ENCODE data around the gene CAMK2G.
"Not testable (repeated sequence)": the region's sequence is repeated elsewhere in the genome, so short reads cannot be mapped to it uniquely, and the experiment has no call there.

DNA sequence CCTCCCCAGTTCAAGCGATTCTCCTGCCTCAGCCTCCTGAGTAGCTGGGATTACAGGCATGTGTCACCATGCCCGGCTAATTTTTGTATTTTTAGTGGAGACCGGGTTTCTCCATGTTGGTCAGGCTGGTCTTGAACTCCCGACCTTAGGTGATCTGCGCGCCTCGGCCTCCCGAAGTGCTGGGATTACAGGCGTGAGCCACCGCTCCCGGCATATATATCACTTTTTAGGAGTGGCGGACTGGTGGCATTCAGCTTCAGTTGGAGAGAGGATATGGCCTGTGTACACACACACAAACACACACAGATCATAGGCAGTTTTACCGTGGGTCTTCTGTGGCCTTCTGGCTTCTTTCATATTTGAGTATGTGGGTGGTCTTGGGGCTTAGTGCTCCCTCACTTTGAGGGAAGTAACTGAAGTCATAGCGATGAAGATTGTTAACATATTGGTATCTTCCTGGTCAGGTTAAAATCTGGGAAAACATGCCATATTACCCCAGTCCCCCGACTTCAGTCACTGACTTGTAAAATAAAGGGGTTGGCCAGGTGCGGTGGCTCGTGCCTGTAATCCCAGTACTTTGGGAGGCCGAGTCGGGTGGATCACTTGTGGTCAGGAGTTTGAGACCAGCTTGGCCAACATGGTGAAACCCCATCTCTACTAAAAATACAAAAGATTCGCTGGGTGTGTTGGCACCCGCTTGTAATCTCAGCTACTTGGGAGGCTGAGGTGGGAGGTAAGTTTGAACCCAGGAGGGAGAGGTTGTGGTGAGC is 87.1 kb downstream of the CAMK2G start:
- TF ChIP-seq, protein P1, sequence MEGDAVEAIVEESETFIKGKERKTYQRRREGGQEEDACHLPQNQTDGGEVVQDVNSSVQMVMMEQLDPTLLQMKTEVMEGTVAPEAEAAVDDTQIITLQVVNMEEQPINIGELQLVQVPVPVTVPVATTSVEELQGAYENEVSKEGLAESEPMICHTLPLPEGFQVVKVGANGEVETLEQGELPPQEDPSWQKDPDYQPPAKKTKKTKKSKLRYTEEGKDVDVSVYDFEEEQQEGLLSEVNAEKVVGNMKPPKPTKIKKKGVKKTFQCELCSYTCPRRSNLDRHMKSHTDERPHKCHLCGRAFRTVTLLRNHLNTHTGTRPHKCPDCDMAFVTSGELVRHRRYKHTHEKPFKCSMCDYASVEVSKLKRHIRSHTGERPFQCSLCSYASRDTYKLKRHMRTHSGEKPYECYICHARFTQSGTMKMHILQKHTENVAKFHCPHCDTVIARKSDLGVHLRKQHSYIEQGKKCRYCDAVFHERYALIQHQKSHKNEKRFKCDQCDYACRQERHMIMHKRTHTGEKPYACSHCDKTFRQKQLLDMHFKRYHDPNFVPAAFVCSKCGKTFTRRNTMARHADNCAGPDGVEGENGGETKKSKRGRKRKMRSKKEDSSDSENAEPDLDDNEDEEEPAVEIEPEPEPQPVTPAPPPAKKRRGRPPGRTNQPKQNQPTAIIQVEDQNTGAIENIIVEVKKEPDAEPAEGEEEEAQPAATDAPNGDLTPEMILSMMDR (IDR thresholded peaks at IDR 0.05; ENCODE audit: low read depth, low read length, missing input control): not testable (repeated sequence)
- TF ChIP-seq RAD21 (IDR thresholded peaks at IDR 0.05); YY1 (IDR thresholded peaks at IDR 0.05); EGR1 (IDR thresholded peaks at IDR 0.05; ENCODE audit: low read depth in 2 of 2); JUND (IDR thresholded peaks at IDR 0.05); HNF4G (IDR thresholded peaks at IDR 0.05); TAF1 (conservative IDR thresholded peaks at IDR 0.05); RXRA (IDR thresholded peaks at IDR 0.05); GABPA (IDR thresholded peaks at IDR 0.05 in 1 of 2, conservative IDR thresholded peaks at IDR 0.05 in 1 of 2): not testable (repeated sequence)
- TF ChIP-seq, protein P2, sequence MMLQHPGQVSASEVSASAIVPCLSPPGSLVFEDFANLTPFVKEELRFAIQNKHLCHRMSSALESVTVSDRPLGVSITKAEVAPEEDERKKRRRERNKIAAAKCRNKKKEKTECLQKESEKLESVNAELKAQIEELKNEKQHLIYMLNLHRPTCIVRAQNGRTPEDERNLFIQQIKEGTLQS (IDR thresholded peaks at IDR 0.05): not testable (repeated sequence)
- TF ChIP-seq, protein P3, sequence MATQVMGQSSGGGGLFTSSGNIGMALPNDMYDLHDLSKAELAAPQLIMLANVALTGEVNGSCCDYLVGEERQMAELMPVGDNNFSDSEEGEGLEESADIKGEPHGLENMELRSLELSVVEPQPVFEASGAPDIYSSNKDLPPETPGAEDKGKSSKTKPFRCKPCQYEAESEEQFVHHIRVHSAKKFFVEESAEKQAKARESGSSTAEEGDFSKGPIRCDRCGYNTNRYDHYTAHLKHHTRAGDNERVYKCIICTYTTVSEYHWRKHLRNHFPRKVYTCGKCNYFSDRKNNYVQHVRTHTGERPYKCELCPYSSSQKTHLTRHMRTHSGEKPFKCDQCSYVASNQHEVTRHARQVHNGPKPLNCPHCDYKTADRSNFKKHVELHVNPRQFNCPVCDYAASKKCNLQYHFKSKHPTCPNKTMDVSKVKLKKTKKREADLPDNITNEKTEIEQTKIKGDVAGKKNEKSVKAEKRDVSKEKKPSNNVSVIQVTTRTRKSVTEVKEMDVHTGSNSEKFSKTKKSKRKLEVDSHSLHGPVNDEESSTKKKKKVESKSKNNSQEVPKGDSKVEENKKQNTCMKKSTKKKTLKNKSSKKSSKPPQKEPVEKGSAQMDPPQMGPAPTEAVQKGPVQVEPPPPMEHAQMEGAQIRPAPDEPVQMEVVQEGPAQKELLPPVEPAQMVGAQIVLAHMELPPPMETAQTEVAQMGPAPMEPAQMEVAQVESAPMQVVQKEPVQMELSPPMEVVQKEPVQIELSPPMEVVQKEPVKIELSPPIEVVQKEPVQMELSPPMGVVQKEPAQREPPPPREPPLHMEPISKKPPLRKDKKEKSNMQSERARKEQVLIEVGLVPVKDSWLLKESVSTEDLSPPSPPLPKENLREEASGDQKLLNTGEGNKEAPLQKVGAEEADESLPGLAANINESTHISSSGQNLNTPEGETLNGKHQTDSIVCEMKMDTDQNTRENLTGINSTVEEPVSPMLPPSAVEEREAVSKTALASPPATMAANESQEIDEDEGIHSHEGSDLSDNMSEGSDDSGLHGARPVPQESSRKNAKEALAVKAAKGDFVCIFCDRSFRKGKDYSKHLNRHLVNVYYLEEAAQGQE (IDR thresholded peaks at IDR 0.05): not testable (repeated sequence)
- TF ChIP-seq, protein P4, sequence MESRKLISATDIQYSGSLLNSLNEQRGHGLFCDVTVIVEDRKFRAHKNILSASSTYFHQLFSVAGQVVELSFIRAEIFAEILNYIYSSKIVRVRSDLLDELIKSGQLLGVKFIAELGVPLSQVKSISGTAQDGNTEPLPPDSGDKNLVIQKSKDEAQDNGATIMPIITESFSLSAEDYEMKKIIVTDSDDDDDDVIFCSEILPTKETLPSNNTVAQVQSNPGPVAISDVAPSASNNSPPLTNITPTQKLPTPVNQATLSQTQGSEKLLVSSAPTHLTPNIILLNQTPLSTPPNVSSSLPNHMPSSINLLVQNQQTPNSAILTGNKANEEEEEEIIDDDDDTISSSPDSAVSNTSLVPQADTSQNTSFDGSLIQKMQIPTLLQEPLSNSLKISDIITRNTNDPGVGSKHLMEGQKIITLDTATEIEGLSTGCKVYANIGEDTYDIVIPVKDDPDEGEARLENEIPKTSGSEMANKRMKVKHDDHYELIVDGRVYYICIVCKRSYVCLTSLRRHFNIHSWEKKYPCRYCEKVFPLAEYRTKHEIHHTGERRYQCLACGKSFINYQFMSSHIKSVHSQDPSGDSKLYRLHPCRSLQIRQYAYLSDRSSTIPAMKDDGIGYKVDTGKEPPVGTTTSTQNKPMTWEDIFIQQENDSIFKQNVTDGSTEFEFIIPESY (IDR thresholded peaks at IDR 0.05): not testable (repeated sequence)
